ENCODE data around the gene TTI1.

The TTI1 gene

DNA sequence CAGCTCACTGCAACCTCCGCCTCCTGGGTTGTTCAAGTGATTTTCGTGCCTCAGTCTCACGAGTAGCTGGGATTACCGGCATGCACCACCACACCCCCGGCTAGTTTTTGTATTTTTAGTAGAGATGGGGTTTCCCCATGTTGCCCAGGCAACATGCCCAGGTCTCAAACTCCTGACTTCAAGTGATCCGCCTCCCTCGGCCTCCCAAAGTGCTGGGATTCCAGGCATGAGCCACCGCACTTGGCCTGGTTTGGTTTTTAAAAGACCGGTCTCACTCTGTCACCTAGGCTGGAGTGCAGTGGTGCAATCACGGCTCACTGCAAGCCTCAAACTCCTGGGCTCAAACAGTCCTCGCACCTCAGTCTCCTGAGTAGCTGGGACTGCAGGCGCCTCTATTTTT is 90.2 kb downstream of the TTI1 start:
- CTCF ChIA-PET: interaction anchor here (0.6 to 1.2 kb wide), 4 partner anchors 35 to 920 kb away, joined by 3 read pairs; no protein-coding TSS in a partner anchor
- POLR2A ChIA-PET: no interaction called here
- Histone ChIP-seq H3K36me3 (ENCODE audit: control insufficient read depth in 2 of 2, insufficient read depth in 1 of 2, low read length in 2 of 2) (no peaks in the 10 kb centered on the region), H3K4me1 (ENCODE audit: control insufficient read depth, insufficient read depth, low read length) (no peaks in the 10 kb centered on the region), H3K4me3 (ENCODE audit: low read depth, low read length) (no peak overlapping the region), H3K27ac (ENCODE audit: extremely low read depth, low read depth, low read length) (no peak overlapping the region), H3K9me3 (ENCODE audit: control insufficient read depth, insufficient read depth, low read depth, low read length) (no peaks in the 10 kb centered on the region)
- no peak for TF ChIP-seq REPIN1 (tag by site-specific recombination; IDR thresholded peaks at IDR 0.05; ENCODE audit: low read depth)
- no peak for TF ChIP-seq KLF10 (tag by site-specific recombination; IDR thresholded peaks at IDR 0.05)
- TF ChIP-seq ZNF221 (tag by site-specific recombination; IDR thresholded peaks at IDR 0.05; ENCODE audit: borderline replicate concordance): no peak
- TF ChIP-seq ZNF341 (tag by site-specific recombination; IDR thresholded peaks at IDR 0.05; ENCODE audit: low read depth): no peak
- TF ChIP-seq ZNF677 (tag by site-specific recombination; IDR thresholded peaks at IDR 0.05): no peak
- TF ChIP-seq ZNF600 (tag by site-specific recombination; IDR thresholded peaks at IDR 0.05): no peak
- no peak for TF ChIP-seq ZNF292 (tag by site-specific recombination; IDR thresholded peaks at IDR 0.05; ENCODE audit: borderline replicate concordance, low read depth)

DNA sequence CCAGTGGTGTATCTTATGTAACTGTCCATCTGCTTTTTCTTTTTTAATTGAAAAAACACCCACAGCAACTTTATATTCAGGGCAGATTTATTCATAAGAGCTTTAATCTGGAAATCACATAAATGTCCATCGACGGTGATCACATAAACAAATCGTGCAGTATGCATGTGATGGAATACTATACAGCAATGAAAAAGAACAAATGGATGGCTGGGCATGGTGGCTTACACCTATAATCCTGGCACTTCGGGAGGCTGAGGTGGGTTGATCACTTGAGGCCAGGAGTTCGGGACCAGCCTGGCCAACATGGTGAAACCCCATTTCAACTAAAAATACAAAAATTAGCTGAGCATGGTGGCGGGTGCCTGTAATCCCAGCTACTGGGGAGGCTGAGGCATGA is 91.3 kb downstream of the TTI1 start:
- no peak for TF ChIP-seq ZNF791 (tag by site-specific recombination; IDR thresholded peaks at IDR 0.05)
- TF ChIP-seq ZFHX2 (tag by site-specific recombination; conservative IDR thresholded peaks at IDR 0.05): no peak
- TF ChIP-seq ZNF146 (tag by site-specific recombination; IDR thresholded peaks at IDR 0.05): peak; percentile 99
- no peak for TF ChIP-seq SCRT1 (tag by site-specific recombination; IDR thresholded peaks at IDR 0.05; ENCODE audit: borderline replicate concordance)
- TF ChIP-seq, protein P1, sequence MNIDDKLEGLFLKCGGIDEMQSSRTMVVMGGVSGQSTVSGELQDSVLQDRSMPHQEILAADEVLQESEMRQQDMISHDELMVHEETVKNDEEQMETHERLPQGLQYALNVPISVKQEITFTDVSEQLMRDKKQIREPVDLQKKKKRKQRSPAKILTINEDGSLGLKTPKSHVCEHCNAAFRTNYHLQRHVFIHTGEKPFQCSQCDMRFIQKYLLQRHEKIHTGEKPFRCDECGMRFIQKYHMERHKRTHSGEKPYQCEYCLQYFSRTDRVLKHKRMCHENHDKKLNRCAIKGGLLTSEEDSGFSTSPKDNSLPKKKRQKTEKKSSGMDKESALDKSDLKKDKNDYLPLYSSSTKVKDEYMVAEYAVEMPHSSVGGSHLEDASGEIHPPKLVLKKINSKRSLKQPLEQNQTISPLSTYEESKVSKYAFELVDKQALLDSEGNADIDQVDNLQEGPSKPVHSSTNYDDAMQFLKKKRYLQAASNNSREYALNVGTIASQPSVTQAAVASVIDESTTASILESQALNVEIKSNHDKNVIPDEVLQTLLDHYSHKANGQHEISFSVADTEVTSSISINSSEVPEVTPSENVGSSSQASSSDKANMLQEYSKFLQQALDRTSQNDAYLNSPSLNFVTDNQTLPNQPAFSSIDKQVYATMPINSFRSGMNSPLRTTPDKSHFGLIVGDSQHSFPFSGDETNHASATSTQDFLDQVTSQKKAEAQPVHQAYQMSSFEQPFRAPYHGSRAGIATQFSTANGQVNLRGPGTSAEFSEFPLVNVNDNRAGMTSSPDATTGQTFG (tag by site-specific recombination; IDR thresholded peaks at IDR 0.05; ENCODE audit: borderline replicate concordance): no peak
- POLR2A ChIA-PET: no interaction called here
- CTCF ChIA-PET: interaction anchor here (0.7 kb wide), 2 partner anchors 107 to 342 kb away, joined by 4 read pairs; no protein-coding TSS in a partner anchor
- Histone ChIP-seq H3K36me3 (ENCODE audit: control insufficient read depth in 2 of 2, insufficient read depth in 1 of 2, low read length in 2 of 2) (no peaks in the 10 kb centered on the region), H3K4me1 (ENCODE audit: control insufficient read depth, insufficient read depth, low read length) (no peaks in the 10 kb centered on the region), H3K4me3 (ENCODE audit: low read depth, low read length) (no peak overlapping the region), H3K9me3 (ENCODE audit: control insufficient read depth, insufficient read depth, low read depth, low read length) (no peaks in the 10 kb centered on the region), H3K27ac (ENCODE audit: extremely low read depth, low read depth, low read length) (no peak overlapping the region)

DNA sequence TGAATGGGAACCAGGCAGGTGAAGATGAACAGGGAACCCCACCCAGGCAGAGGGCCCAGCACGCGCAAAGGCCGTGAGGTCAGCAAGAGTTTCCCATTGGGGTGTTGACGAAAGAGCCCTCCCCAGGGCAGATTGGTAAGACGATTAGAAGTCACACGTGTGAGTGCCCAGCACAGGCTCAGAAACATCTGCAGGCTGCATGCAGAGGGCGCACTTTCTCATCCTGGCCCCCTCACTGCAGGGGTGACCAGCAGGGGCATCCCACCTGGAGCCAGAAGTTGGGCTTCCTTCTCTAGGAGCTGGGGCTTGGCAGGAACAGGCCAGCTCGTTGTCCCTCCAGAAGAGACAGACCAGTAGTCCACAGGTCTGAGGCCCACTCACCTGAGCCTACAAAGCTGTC is 91.9 kb downstream of the TTI1 start:
- ChIA-PET POLR2A (no interaction called here), CTCF (no interaction called here)
- H3K4me1 ChIP-seq (ENCODE audit: control insufficient read depth, insufficient read depth, low read length): no peaks in the 10 kb centered on the region
- H3K36me3 ChIP-seq (ENCODE audit: control insufficient read depth in 2 of 2, insufficient read depth in 1 of 2, low read length in 2 of 2): no peaks in the 10 kb centered on the region
- H3K9me3 ChIP-seq (ENCODE audit: control insufficient read depth, insufficient read depth, low read depth, low read length): no peaks in the 10 kb centered on the region
- no peak overlapping the region for H3K4me3 ChIP-seq (ENCODE audit: low read depth, low read length)
- H3K27ac ChIP-seq (ENCODE audit: extremely low read depth, low read depth, low read length): no peak overlapping the region
- no peak for TF ChIP-seq ZNF26 (tag by site-specific recombination; IDR thresholded peaks at IDR 0.05)
- TF ChIP-seq TSHZ1 (tag by site-specific recombination; IDR thresholded peaks at IDR 0.05; ENCODE audit: borderline replicate concordance): no peak
- 0 out of 2 replicates have a peak, but pooled peaks have one; percentile 10 for TF ChIP-seq GLIS2 (tag by site-specific recombination; IDR thresholded peaks at IDR 0.05)
- TF ChIP-seq PRDM6 (tag by site-specific recombination; IDR thresholded peaks at IDR 0.05): no peak
- TF ChIP-seq, protein P2, sequence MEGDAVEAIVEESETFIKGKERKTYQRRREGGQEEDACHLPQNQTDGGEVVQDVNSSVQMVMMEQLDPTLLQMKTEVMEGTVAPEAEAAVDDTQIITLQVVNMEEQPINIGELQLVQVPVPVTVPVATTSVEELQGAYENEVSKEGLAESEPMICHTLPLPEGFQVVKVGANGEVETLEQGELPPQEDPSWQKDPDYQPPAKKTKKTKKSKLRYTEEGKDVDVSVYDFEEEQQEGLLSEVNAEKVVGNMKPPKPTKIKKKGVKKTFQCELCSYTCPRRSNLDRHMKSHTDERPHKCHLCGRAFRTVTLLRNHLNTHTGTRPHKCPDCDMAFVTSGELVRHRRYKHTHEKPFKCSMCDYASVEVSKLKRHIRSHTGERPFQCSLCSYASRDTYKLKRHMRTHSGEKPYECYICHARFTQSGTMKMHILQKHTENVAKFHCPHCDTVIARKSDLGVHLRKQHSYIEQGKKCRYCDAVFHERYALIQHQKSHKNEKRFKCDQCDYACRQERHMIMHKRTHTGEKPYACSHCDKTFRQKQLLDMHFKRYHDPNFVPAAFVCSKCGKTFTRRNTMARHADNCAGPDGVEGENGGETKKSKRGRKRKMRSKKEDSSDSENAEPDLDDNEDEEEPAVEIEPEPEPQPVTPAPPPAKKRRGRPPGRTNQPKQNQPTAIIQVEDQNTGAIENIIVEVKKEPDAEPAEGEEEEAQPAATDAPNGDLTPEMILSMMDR (tag by site-specific recombination; IDR thresholded peaks at IDR 0.05): peak; percentile 34
- peak; percentile 84 for TF ChIP-seq ZIC2 (tag by site-specific recombination; IDR thresholded peaks at IDR 0.05)

Data from HEK293 (cell line).